ENCODE data around the gene BCORL1. TPM values are rescaled to one million over a fixed set of nuclear protein-coding genes. Genes with fewer than 3 reads are reported as not detected.

BCORL1 gene
- total and polyA plus RNA-seq, 2 donors from 2014 or later, result 3.9 to 14.1 TPM

DNA sequence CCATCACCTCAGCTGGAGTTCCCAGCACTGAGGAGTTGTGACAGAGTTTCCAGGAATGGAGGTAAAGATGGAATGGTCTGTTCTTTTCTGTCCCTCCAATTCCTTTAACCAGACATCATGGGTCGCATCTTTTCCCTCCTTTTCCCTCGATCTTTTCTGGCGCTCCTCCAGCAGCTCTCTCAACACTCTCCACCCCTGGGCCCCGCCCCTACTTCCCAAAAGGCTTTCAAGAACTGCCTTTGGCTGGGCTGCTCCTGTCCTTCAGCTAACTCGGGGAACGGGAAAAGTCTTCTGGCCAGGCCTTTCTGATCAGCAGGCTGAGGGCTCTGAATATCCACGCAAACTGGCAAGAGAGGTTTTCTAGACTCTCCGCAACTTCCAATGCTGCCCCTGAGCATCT lies 42.4 kb upstream of the BCORL1 start:
- no peaks in the 10 kb centered on the region for H3K27me3 ChIP-seq (ENCODE audit: control insufficient read depth, insufficient read depth, low read length)
- H3K4me1 ChIP-seq (ENCODE audit: control insufficient read depth in 2 of 3, insufficient read depth in 2 of 3, low read depth in 1 of 3, low read length in 3 of 3), result no peaks in the 10 kb centered on the region
- no peaks in the 10 kb centered on the region for H3K36me3 ChIP-seq (ENCODE audit: control insufficient read depth in 2 of 3, insufficient read depth in 3 of 3, low read length in 3 of 3)
- intact Hi-C loops (cut with DNase I), result no loop called here
- H3K9me3 ChIP-seq (ENCODE audit: control insufficient read depth in 2 of 3, insufficient read depth in 1 of 3, low read length in 3 of 3), result no peaks in the 10 kb centered on the region
- no peak overlapping the region for H3K27ac ChIP-seq (ENCODE audit: low read depth in 2 of 2, low read length in 2 of 2)
- H3K4me3 ChIP-seq (ENCODE audit: low read length in 3 of 3), result no peak overlapping the region
- peak in 1 of 5 donors; percentile 47 for DNase-seq
- no peak for FAIRE-seq
- TF ChIP-seq, protein P1, sequence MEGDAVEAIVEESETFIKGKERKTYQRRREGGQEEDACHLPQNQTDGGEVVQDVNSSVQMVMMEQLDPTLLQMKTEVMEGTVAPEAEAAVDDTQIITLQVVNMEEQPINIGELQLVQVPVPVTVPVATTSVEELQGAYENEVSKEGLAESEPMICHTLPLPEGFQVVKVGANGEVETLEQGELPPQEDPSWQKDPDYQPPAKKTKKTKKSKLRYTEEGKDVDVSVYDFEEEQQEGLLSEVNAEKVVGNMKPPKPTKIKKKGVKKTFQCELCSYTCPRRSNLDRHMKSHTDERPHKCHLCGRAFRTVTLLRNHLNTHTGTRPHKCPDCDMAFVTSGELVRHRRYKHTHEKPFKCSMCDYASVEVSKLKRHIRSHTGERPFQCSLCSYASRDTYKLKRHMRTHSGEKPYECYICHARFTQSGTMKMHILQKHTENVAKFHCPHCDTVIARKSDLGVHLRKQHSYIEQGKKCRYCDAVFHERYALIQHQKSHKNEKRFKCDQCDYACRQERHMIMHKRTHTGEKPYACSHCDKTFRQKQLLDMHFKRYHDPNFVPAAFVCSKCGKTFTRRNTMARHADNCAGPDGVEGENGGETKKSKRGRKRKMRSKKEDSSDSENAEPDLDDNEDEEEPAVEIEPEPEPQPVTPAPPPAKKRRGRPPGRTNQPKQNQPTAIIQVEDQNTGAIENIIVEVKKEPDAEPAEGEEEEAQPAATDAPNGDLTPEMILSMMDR (IDR thresholded peaks at IDR 0.05; ENCODE audit: borderline replicate concordance, extremely low read depth, insufficient read depth), result no peak
- H3K9ac ChIP-seq (ENCODE audit: low read length in 3 of 3), result no peak overlapping the region

DNA sequence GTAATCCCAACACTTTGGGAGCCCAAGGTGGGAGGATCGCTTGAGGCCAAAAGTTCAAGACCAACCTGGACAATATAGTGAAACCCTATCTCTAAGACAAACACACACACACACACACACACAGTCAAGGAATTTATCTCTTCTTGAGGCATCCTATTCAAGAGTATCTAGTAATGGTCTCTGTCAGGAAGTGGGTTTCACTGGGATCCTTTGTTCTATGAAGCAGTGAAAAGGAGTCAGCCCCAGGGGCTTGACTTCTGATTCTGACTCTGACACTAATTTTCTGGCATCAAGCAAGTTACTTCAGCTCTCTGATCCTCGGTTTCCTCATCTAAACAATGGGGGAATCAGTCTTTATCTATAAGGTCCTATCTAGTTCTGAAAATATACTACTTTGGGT lies 41.7 kb upstream of the BCORL1 start:
- TF ChIP-seq, protein P1 (IDR thresholded peaks at IDR 0.05; ENCODE audit: borderline replicate concordance, extremely low read depth, insufficient read depth), result no peak
- no peak overlapping the region for H3K9ac ChIP-seq (ENCODE audit: low read length in 3 of 3)
- H3K4me1 ChIP-seq (ENCODE audit: control insufficient read depth in 2 of 3, insufficient read depth in 2 of 3, low read depth in 1 of 3, low read length in 3 of 3), result no peaks in the 10 kb centered on the region
- DNase-seq (no peak), FAIRE-seq (no peak)
- H3K9me3 ChIP-seq (ENCODE audit: control insufficient read depth in 2 of 3, insufficient read depth in 1 of 3, low read length in 3 of 3), result no peaks in the 10 kb centered on the region
- H3K4me3 ChIP-seq (ENCODE audit: low read length in 3 of 3), result no peak overlapping the region
- intact Hi-C loops (cut with DNase I), result no loop called here
- H3K27me3 ChIP-seq (ENCODE audit: control insufficient read depth, insufficient read depth, low read length), result no peaks in the 10 kb centered on the region
- H3K27ac ChIP-seq (ENCODE audit: low read depth in 2 of 2, low read length in 2 of 2), result no peak overlapping the region
- H3K36me3 ChIP-seq (ENCODE audit: control insufficient read depth in 2 of 3, insufficient read depth in 3 of 3, low read length in 3 of 3), result no peaks in the 10 kb centered on the region

- H3K9me3 ChIP-seq (ENCODE audit: control insufficient read depth in 2 of 3, insufficient read depth in 1 of 3, low read length in 3 of 3), result no peaks in the 10 kb centered on the region
- H3K4me3 ChIP-seq (ENCODE audit: low read length in 3 of 3), result no peak overlapping the region
- H3K4me1 ChIP-seq (ENCODE audit: control insufficient read depth in 2 of 3, insufficient read depth in 2 of 3, low read depth in 1 of 3, low read length in 3 of 3), result no peaks in the 10 kb centered on the region
- H3K27ac ChIP-seq (ENCODE audit: low read depth in 2 of 2, low read length in 2 of 2), result no peak overlapping the region
- no peaks in the 10 kb centered on the region for H3K36me3 ChIP-seq (ENCODE audit: control insufficient read depth in 2 of 3, insufficient read depth in 3 of 3, low read length in 3 of 3)
- intact Hi-C loops (cut with DNase I), result no loop called here
- H3K9ac ChIP-seq (ENCODE audit: low read length in 3 of 3), result no peak overlapping the region
- no peak for DNase-seq
- no peak for FAIRE-seq
- TF ChIP-seq, protein P1 (IDR thresholded peaks at IDR 0.05; ENCODE audit: borderline replicate concordance, extremely low read depth, insufficient read depth), result no peak
- no peaks in the 10 kb centered on the region for H3K27me3 ChIP-seq (ENCODE audit: control insufficient read depth, insufficient read depth, low read length)
Measured at GRCh38 chrX:129945131-129945530, 37.3 kb upstream of the BCORL1 start.

DNA sequence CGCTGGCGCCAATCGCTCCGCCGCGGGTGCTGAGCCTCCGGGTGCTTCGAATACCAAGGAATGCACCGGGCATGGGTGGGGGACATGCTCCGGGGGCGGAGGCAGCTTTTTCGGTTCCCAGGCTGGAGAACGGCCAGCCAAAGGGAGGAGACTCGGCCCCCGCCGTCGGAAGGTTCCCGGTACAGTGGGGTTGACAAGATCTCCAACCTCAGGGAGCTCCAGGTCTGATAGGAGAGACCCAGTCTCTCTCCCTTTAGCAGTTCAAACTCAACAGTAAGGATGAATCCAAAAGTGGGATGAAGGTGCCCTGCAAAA lies 29.1 kb upstream of the BCORL1 start:
- TF ChIP-seq, protein P1 (IDR thresholded peaks at IDR 0.05; ENCODE audit: borderline replicate concordance, extremely low read depth, insufficient read depth), result no peak
- no peaks in the 10 kb centered on the region for H3K4me1 ChIP-seq (ENCODE audit: control insufficient read depth in 2 of 3, insufficient read depth in 2 of 3, low read depth in 1 of 3, low read length in 3 of 3)
- intact Hi-C loops (cut with DNase I), result no loop called here
- no peak for FAIRE-seq
- H3K27ac ChIP-seq (ENCODE audit: low read depth in 2 of 2, low read length in 2 of 2), result no peak overlapping the region
- H3K4me3 ChIP-seq (ENCODE audit: low read length in 3 of 3), result no peak overlapping the region
- no peaks in the 10 kb centered on the region for H3K27me3 ChIP-seq (ENCODE audit: control insufficient read depth, insufficient read depth, low read length)
- H3K36me3 ChIP-seq (ENCODE audit: control insufficient read depth in 2 of 3, insufficient read depth in 3 of 3, low read length in 3 of 3), result no peaks in the 10 kb centered on the region
- DNase-seq, result no peak
- no peak overlapping the region for H3K9ac ChIP-seq (ENCODE audit: low read length in 3 of 3)
- no peaks in the 10 kb centered on the region for H3K9me3 ChIP-seq (ENCODE audit: control insufficient read depth in 2 of 3, insufficient read depth in 1 of 3, low read length in 3 of 3)

Data from kidney (tissue), 14 donors.